HUES48 (cell line): ENCODE results near the gene RARRES1.
"Not testable (repeated sequence)": the region's sequence is repeated elsewhere in the genome, so short reads cannot be mapped to it uniquely, and the experiment has no call there.

Source experiments
- H3K27ac ChIP-seq: one replicate; pipeline ENCODE4 v1.7.0; 2013; ENCODE audit warnings: low read depth, low read length, inconsistent platforms
- H3K27me3 ChIP-seq: 2 replicates; pipeline ENCODE4 v1.6.1; 2013; ENCODE audit warnings: mild to moderate bottlenecking, low read length; ENCODE audit not compliant: control insufficient read depth, insufficient read depth
- H3K36me3 ChIP-seq: 2 replicates; pipeline ENCODE4 v1.6.1; 2013; ENCODE audit warnings: low read length; ENCODE audit not compliant: control insufficient read depth, insufficient read depth
- H3K4me1 ChIP-seq: 2 replicates; pipeline ENCODE4 v1.6.1; 2013; ENCODE audit warnings: mild to moderate bottlenecking, low read length; ENCODE audit not compliant: control insufficient read depth, insufficient read depth
- H3K4me3 ChIP-seq: 2 replicates; pipeline ENCODE4 v1.5.1; 2013; ENCODE audit warnings: mild to moderate bottlenecking, low read depth, low read length
- H3K9ac ChIP-seq: 2 replicates; pipeline ENCODE4 v1.6.1; 2013; ENCODE audit warnings: mild to moderate bottlenecking, low read depth, low read length, moderate library complexity
- H3K9me3 ChIP-seq: 2 replicates; pipeline ENCODE4 v1.6.1; 2013; ENCODE audit warnings: low read length; ENCODE audit not compliant: control insufficient read depth, insufficient read depth

RARRES1 gene

DNA sequence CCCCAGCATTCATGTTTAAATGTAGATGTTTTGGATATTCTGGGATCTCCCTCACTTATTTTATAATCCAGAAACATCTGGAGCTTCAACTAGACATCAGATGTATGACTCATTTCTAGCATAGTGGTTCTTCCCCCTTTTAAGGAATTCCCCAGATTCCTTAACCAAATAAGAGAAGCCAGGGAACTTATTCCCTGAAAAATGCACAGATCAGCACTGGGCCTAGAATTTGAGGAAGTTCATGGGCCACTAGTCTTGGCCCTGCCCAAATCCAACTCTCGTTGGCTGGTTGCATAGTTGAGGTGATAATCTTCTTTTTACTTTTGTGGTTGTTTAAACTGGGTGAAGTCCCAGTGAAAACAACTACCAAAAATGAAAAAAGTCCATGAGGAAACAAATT is 20.4 kb downstream of the RARRES1 start:
- no peak overlapping the region for H3K4me3 ChIP-seq
- no peaks in the 10 kb centered on the region for H3K9me3 ChIP-seq
- no peaks in the 10 kb centered on the region for H3K27me3 ChIP-seq
- peaks cover 24% of the 10 kb centered on the region for H3K36me3 ChIP-seq
- no peak overlapping the region for H3K27ac ChIP-seq
- H3K4me1 ChIP-seq = peaks cover 10% of the 10 kb centered on the region; the same call in 1 of the 2 replicates
- H3K9ac ChIP-seq = no peak overlapping the region

- Histone ChIP-seq H3K36me3 (peaks cover 24% of the 10 kb centered on the region), H3K27ac (no peak overlapping the region)
These were observed 21.7 kb downstream of the RARRES1 start for GRCh38 chr3:158710601-158711000.

DNA sequence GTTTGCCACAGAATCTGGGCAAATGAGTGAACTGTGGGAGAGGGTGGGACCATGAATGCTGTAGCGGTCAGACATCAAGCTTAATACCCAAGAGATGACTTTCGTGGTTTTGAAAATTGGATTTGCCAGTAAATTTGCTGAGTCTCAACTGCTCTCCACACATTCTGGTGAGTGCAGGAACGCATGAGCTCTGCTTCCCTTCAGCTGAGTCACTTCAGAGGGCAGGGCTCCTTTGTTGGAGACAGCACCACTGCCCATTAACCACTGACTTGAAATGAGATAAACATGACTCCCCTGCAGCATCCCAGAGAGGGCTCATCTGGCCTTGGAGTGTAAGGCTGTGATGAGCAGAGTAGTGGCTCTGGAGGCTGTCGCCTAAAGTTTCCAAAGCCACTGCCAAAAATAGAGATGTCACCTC is 22.6 kb downstream of the RARRES1 start:
- peaks cover 10% of the 10 kb centered on the region; the same call in 1 of the 2 replicates for H3K4me1 ChIP-seq
- no peak overlapping the region for H3K4me3 ChIP-seq
- H3K27me3 ChIP-seq = no peaks in the 10 kb centered on the region
- H3K9ac ChIP-seq = no peak overlapping the region
- H3K9me3 ChIP-seq = no peaks in the 10 kb centered on the region
- peaks cover 24% of the 10 kb centered on the region for H3K36me3 ChIP-seq
- no peak overlapping the region for H3K27ac ChIP-seq

More at GRCh38 chr3:158710601-158711000, 21.7 kb downstream of the RARRES1 start:
- H3K9ac ChIP-seq = no peak overlapping the region
- H3K9me3 ChIP-seq = no peaks in the 10 kb centered on the region
- H3K4me3 ChIP-seq = no peak overlapping the region
- peaks cover 10% of the 10 kb centered on the region; the same call in 1 of the 2 replicates for H3K4me1 ChIP-seq
- H3K27me3 ChIP-seq = no peaks in the 10 kb centered on the region

DNA sequence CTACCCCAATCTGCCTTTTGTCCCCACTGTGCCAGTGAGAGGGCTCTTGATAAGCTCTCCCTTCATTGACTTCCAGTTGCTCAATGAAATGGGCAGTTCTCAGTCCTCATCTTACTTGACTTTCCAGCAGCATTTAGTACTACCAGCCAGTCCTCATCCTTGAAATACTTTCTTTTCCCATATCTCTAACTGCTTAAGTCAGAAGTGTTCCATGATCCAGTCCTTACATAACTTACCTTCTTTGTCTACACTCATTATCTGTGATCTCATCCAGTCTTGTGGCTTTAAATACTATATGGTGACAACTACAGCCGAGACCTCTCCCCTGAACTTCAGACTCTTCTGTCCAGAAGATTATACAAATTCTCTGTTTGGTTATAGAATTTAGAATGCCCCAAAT is 28.7 kb downstream of the RARRES1 start:
- no peaks in the 10 kb centered on the region for H3K4me1 ChIP-seq
- H3K27ac ChIP-seq = no peak overlapping the region
- no peak overlapping the region for H3K9ac ChIP-seq
- H3K9me3 ChIP-seq = no peaks in the 10 kb centered on the region
- peaks cover 7% of the 10 kb centered on the region; the same call in 1 of the 2 replicates for H3K36me3 ChIP-seq
- no peaks in the 10 kb centered on the region for H3K27me3 ChIP-seq
- H3K4me3 ChIP-seq = no peak overlapping the region

- H3K4me3 ChIP-seq = no peak overlapping the region
- H3K9ac ChIP-seq = no peak overlapping the region
These were observed 29.3 kb downstream of the RARRES1 start for GRCh38 chr3:158702815-158703481.

GRCh38 chr3:158701420-158702065 is 30.7 kb downstream of the RARRES1 start:
- H3K4me1 ChIP-seq = no peaks in the 10 kb centered on the region
- H3K9ac ChIP-seq = no peak overlapping the region
- H3K9me3 ChIP-seq = no peaks in the 10 kb centered on the region
- H3K27ac ChIP-seq = no peak overlapping the region
- H3K36me3 ChIP-seq = peaks cover 1% of the 10 kb centered on the region; the same call in 1 of the 2 replicates
- H3K4me3 ChIP-seq = no peak overlapping the region
- H3K27me3 ChIP-seq = no peaks in the 10 kb centered on the region

More at GRCh38 chr3:158702815-158703481, 29.3 kb downstream of the RARRES1 start:
- H3K27ac ChIP-seq = no peak overlapping the region
- H3K9me3 ChIP-seq = no peaks in the 10 kb centered on the region
- H3K4me1 ChIP-seq = no peaks in the 10 kb centered on the region
- no peaks in the 10 kb centered on the region for H3K27me3 ChIP-seq
- peaks cover 2% of the 10 kb centered on the region; the same call in 1 of the 2 replicates for H3K36me3 ChIP-seq

DNA sequence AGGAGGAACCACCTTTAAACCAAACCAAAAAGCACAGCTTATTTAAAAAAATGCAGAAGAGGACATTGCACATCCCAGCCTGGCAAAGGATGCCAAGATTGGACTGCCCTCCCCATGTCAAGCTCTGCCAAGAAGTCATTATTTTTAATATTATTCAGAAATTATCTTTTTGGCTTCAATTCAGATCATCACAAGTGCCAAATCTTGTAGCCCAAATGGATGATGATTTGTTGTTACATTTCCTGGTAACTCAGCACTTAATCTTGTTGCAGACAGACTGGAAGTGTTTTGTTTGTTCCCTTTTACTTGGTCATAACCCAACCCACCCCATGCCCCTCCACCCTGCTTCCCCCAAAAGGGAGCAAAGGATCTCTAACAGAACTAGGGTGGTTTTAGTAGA is 31.7 kb downstream of the RARRES1 start:
- Histone ChIP-seq H3K9me3 (no peaks in the 10 kb centered on the region), H3K27me3 (no peaks in the 10 kb centered on the region), H3K4me1 (no peaks in the 10 kb centered on the region), H3K36me3 (peaks cover 3% of the 10 kb centered on the region; the same call in 1 of the 2 replicates), H3K9ac (no peak overlapping the region), H3K4me3 (no peak overlapping the region), H3K27ac (no peak overlapping the region)

DNA sequence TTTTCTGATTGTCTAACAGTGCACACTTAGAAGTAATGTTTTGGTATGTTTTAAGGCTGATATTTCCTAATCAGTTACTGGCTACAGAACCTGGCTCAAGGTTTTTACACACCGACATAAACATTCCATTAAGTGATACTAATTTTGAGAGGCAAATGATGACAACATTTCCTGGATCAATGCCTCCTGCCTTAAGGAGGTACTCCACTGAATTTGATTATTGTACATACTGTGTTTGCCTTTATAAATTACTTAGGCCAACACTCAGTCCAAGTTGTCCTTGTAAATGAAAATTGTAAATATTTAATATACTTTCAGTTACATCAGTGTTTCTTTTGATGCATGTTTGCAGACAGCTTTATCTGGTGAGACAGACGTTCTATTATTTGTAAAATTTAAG is 35.6 kb downstream of the RARRES1 start:
- peaks cover 15% of the 10 kb centered on the region for H3K36me3 ChIP-seq
- no peak overlapping the region for H3K4me3 ChIP-seq
- H3K4me1 ChIP-seq = no peaks in the 10 kb centered on the region
- H3K27me3 ChIP-seq = no peaks in the 10 kb centered on the region
- no peak overlapping the region for H3K27ac ChIP-seq
- H3K9me3 ChIP-seq = no peaks in the 10 kb centered on the region
- no peak overlapping the region for H3K9ac ChIP-seq

DNA sequence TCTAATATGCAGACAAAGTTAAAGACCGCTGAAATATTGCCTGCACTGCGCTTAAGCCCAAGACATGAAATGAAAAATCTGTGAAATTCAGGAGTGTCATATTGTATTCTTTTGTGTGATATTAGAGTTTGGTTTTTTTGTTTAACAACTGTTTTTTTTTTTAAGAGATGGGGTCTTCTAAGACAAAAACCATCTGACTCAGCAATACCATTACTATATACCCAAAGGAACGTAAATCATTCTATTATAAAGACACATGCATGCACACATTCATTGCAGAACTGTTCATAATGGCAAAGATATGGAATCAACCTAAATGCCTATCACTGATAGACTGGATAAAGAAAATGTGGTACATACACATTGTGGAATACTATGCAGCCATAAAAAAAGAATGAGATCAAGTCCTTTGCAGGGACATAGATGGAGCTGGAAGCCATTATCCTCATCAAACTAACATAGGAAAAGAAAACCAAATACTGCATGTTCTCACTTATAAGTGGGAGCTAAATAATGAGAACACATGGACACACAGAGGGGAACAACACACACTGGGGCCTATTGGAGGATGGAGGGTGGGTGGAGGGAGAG is 38.3 kb downstream of the RARRES1 start:
- not testable (repeated sequence) for H3K9ac ChIP-seq, H3K27me3 ChIP-seq, H3K9me3 ChIP-seq, H3K4me3 ChIP-seq, H3K27ac ChIP-seq, H3K4me1 ChIP-seq
- H3K36me3 ChIP-seq = peaks cover 33% of the 10 kb centered on the region

DNA sequence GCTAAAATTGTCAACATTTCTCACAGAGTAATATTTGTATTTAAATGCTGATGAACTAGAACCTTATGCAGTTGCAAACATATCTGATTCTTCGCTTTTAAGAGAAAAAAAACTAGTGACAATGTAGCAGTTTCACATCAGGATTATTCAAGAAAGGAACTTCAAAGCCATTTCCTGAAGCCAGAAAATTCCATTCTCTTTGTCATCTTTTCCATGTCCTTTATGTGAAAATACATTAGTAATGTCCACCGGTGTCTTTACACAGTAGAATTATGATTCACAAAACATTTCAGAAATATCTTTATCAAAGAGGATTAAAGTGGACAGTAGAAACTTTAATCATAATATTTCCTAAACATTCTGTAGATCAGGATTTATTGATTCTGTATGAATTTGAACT is 47.1 kb downstream of the RARRES1 start:
- no peak overlapping the region for H3K4me3 ChIP-seq
- H3K4me1 ChIP-seq = no peaks in the 10 kb centered on the region
- H3K9ac ChIP-seq = no peak overlapping the region
- H3K27ac ChIP-seq = no peak overlapping the region
- H3K27me3 ChIP-seq = no peaks in the 10 kb centered on the region
- H3K36me3 ChIP-seq = peaks cover 22% of the 10 kb centered on the region
- no peaks in the 10 kb centered on the region for H3K9me3 ChIP-seq
